HEK293 (cell line): ENCODE results near the gene LDLRAD4.

ENCODE experiments used
- CTCF ChIA-PET: fragments of 350-600 bp; formaldehyde crosslinking; extraction: SDS; loops from one replicate; lab custom pipeline; 2021; ENCODE audit warnings: antibody characterized with exemption; lab: Yijun Ruan, JAX
- POLR2A ChIA-PET: fragments of 300-600 bp; formaldehyde crosslinking; extraction: SDS; loops from one replicate; lab custom pipeline; 2020; ENCODE audit warnings: antibody characterized with exemption, inconsistent platforms; lab: Yijun Ruan, JAX
- H3K27ac ChIP-seq: fragments of 200-500 bp; sonication (Bioruptor generic); 2 replicates; pipeline ENCODE4 v1.5.1; 2014; ENCODE audit warnings: low read depth, low read length, control low read depth, inconsistent platforms; ENCODE audit errors: extremely low read depth
- H3K36me3 ChIP-seq, 2 experiments: fragments of 200-500 bp in 1 of 2; sonication (Bioruptor generic) in 1 of 2; 1 replicate in 1 of 2; 2 replicates in 1 of 2; pipeline ENCODE4 v1.5.1; 2014 to 2017; ENCODE audit warnings: inconsistent platforms in 2 of 2, low read length in 2 of 2; ENCODE audit not compliant: control insufficient read depth in 2 of 2, insufficient read depth in 1 of 2
- H3K4me1 ChIP-seq: fragments of 200-500 bp; sonication (Bioruptor generic); 2 replicates; pipeline ENCODE4 v1.5.1; 2014; ENCODE audit warnings: mild to moderate bottlenecking, low read length, inconsistent platforms; ENCODE audit not compliant: control insufficient read depth, insufficient read depth
- H3K4me3 ChIP-seq: 2 replicates; pipeline ENCODE4 v1.5.1; 2011; ENCODE audit warnings: low read depth, mild to moderate bottlenecking, control low read depth, low read length, moderate library complexity
- H3K9me3 ChIP-seq: fragments of 200-500 bp; sonication (Bioruptor generic); 2 replicates; pipeline ENCODE4 v1.5.1; 2014; ENCODE audit warnings: low read depth, low read length, inconsistent platforms; ENCODE audit not compliant: control insufficient read depth, insufficient read depth
- KLF9 ChIP-seq: fragments of 450-650 bp; formaldehyde crosslinking; IDR thresholded peaks from 2 replicates; pipeline ENCODE4 v1.5.1; 2016; ENCODE audit warnings: missing biosample characterization, missing genetic modification characterization, low read depth
- SP2 ChIP-seq: fragments of 450-650 bp; formaldehyde crosslinking; IDR thresholded peaks from 2 replicates; pipeline ENCODE4 v1.5.1; 2016; ENCODE audit warnings: missing biosample characterization, missing genetic modification characterization
- TCF7L2 ChIP-seq: IDR thresholded peaks from 2 replicates; pipeline ENCODE4 v1.6.1; 2011; ENCODE audit warnings: low read depth, mild to moderate bottlenecking, inconsistent platforms, low read length, moderate library complexity, borderline replicate concordance
- ZEB2 ChIP-seq: fragments of 450-650 bp; formaldehyde crosslinking; IDR thresholded peaks from 2 replicates; pipeline ENCODE4 v1.5.1; 2016; ENCODE audit warnings: missing biosample characterization, missing genetic modification characterization
- ZIC2 ChIP-seq: fragments of 450-650 bp; formaldehyde crosslinking; IDR thresholded peaks from 2 replicates; pipeline ENCODE4 v1.5.1; 2016; ENCODE audit warnings: missing biosample characterization, missing genetic modification characterization
- ZNF239 ChIP-seq: fragments of 450-650 bp; formaldehyde crosslinking; IDR thresholded peaks from 2 replicates; pipeline ENCODE4 v1.5.1; 2016; ENCODE audit warnings: missing biosample characterization, missing genetic modification characterization
- ZNF423 ChIP-seq: fragments of 450-650 bp; formaldehyde crosslinking; IDR thresholded peaks from 2 replicates; pipeline ENCODE4 v1.5.1; 2016; ENCODE audit warnings: missing biosample characterization, missing genetic modification characterization
- ZNF654 ChIP-seq: fragments of 450-650 bp; formaldehyde crosslinking; IDR thresholded peaks from 2 replicates; pipeline ENCODE4 v1.5.1; 2016; ENCODE audit warnings: low read depth, missing biosample characterization, missing genetic modification characterization
- ZNF660 ChIP-seq: fragments of 450-650 bp; IDR thresholded peaks from 2 replicates; pipeline ENCODE4 v1.5.1; 2018; ENCODE audit warnings: missing biosample characterization, mild to moderate bottlenecking, missing genetic modification characterization
- ZNF701 ChIP-seq: fragments of 450-650 bp; formaldehyde crosslinking; IDR thresholded peaks from 2 replicates; pipeline ENCODE4 v1.5.1; 2016; ENCODE audit warnings: missing biosample characterization, missing genetic modification characterization
- ZNF777 ChIP-seq: fragments of 450-650 bp; formaldehyde crosslinking; IDR thresholded peaks from 2 replicates; pipeline ENCODE4 v1.5.1; 2017; ENCODE audit warnings: missing biosample characterization, missing genetic modification characterization, borderline replicate concordance
- ZNF792 ChIP-seq: fragments of 450-650 bp; formaldehyde crosslinking; IDR thresholded peaks from 2 replicates; pipeline ENCODE4 v1.5.1; 2016; ENCODE audit warnings: missing biosample characterization, missing genetic modification characterization
- ZNF837 ChIP-seq: fragments of 450-650 bp; formaldehyde crosslinking; IDR thresholded peaks from 2 replicates; pipeline ENCODE4 v1.5.1; 2016; ENCODE audit warnings: missing biosample characterization, missing genetic modification characterization
- ZSCAN30 ChIP-seq: fragments of 450-650 bp; IDR thresholded peaks from 2 replicates; pipeline ENCODE4 v1.5.1; 2018; ENCODE audit warnings: missing biosample characterization, mild to moderate bottlenecking, missing genetic modification characterization, moderate library complexity
- TF ChIP-seq, protein P1 (sequence below): fragments of 450-650 bp; formaldehyde crosslinking; IDR thresholded peaks from 2 replicates; pipeline ENCODE4 v1.5.1; 2017; ENCODE audit warnings: missing biosample characterization, missing genetic modification characterization
- TF ChIP-seq, protein P2 (sequence below): fragments of 450-650 bp; formaldehyde crosslinking; IDR thresholded peaks from 2 replicates; pipeline ENCODE4 v1.5.1; 2017; ENCODE audit warnings: missing biosample characterization, missing genetic modification characterization
- TF ChIP-seq, protein P3 (sequence below): fragments of 450-650 bp; formaldehyde crosslinking; IDR thresholded peaks from 2 replicates; pipeline ENCODE4 v1.5.1; 2016; ENCODE audit warnings: missing biosample characterization, missing genetic modification characterization
- TF ChIP-seq, protein P4 (sequence below): fragments of 450-650 bp; formaldehyde crosslinking; IDR thresholded peaks from 2 replicates; pipeline ENCODE4 v1.5.1; 2016; ENCODE audit warnings: missing biosample characterization, missing genetic modification characterization
- TF ChIP-seq, protein P5 (sequence below): fragments of 450-650 bp; formaldehyde crosslinking; IDR thresholded peaks from 2 replicates; pipeline ENCODE4 v1.5.1; 2016; ENCODE audit warnings: missing biosample characterization, missing genetic modification characterization
- TF ChIP-seq, protein P6 (sequence below): fragments of 450-650 bp; IDR thresholded peaks from 2 replicates; pipeline ENCODE4 v1.5.1; 2018; ENCODE audit warnings: missing biosample characterization, mild to moderate bottlenecking, missing genetic modification characterization
- TF ChIP-seq, protein P7 (sequence below): fragments of 450-650 bp; formaldehyde crosslinking; IDR thresholded peaks from 2 replicates; pipeline ENCODE4 v1.5.1; 2016; ENCODE audit warnings: missing biosample characterization, missing genetic modification characterization

The LDLRAD4 gene

DNA sequence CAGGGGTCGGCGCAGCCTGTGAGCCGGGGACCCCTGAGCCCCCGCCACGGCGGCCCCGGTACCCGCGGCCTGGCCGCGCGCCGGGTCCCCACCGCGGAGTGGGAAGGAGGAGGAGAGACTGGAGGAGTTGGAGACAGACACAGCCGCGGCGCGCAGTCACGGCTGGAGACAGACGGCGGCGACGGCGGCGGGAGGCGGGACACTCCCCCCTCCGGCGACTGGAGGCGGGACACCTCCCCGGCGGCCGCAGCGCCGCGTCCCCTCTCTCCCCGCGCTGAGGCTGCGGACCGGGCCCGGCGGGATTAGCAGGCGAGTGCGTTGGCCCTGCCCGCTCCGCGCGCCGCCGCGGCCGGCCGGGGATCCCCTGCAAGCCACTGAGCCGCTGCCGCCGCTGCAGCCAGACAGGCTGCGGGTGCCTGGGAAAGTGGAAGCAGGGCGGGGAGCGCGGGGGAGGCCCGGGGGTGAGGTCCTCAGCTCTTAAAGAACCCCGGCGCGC is 1.0 kb upstream of the LDLRAD4 start:
- H3K36me3 ChIP-seq, result no peaks in the 10 kb centered on the region
- peaks cover 41% of the 10 kb centered on the region for H3K4me1 ChIP-seq
- H3K4me3 ChIP-seq, result peak overlapping the region; percentile 71
- H3K27ac ChIP-seq, result peak overlapping the region; percentile 86
- POLR2A ChIA-PET, result no interaction called here
- no peaks in the 10 kb centered on the region for H3K9me3 ChIP-seq
- TF ChIP-seq ZSCAN30 (tag by site-specific recombination), result peak; percentile 48
- TF ChIP-seq TCF7L2, result no peak
- peak; percentile 37; the same call in 1 of the 2 replicates for TF ChIP-seq ZNF660
- TF ChIP-seq ZNF654 (tag by site-specific recombination), result no peak
- TF ChIP-seq, protein P1, sequence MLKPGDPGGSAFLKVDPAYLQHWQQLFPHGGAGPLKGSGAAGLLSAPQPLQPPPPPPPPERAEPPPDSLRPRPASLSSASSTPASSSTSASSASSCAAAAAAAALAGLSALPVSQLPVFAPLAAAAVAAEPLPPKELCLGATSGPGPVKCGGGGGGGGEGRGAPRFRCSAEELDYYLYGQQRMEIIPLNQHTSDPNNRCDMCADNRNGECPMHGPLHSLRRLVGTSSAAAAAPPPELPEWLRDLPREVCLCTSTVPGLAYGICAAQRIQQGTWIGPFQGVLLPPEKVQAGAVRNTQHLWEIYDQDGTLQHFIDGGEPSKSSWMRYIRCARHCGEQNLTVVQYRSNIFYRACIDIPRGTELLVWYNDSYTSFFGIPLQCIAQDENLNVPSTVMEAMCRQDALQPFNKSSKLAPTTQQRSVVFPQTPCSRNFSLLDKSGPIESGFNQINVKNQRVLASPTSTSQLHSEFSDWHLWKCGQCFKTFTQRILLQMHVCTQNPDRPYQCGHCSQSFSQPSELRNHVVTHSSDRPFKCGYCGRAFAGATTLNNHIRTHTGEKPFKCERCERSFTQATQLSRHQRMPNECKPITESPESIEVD (tag by site-specific recombination), result no peak
- TF ChIP-seq SP2 (tag by site-specific recombination), result peak; percentile 15
- TF ChIP-seq, protein P2, sequence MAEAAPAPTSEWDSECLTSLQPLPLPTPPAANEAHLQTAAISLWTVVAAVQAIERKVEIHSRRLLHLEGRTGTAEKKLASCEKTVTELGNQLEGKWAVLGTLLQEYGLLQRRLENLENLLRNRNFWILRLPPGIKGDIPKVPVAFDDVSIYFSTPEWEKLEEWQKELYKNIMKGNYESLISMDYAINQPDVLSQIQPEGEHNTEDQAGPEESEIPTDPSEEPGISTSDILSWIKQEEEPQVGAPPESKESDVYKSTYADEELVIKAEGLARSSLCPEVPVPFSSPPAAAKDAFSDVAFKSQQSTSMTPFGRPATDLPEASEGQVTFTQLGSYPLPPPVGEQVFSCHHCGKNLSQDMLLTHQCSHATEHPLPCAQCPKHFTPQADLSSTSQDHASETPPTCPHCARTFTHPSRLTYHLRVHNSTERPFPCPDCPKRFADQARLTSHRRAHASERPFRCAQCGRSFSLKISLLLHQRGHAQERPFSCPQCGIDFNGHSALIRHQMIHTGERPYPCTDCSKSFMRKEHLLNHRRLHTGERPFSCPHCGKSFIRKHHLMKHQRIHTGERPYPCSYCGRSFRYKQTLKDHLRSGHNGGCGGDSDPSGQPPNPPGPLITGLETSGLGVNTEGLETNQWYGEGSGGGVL, result peak; percentile 73; the same call in 1 of the 2 replicates
- TF ChIP-seq, all 188 proteins: peak for 4
- CTCF ChIA-PET, result interaction anchor here (0.6 to 1.9 kb wide), 5 partner anchors 13 to 415 kb away, joined by 3 to 8 read pairs (median 3); no protein-coding TSS in a partner anchor

DNA sequence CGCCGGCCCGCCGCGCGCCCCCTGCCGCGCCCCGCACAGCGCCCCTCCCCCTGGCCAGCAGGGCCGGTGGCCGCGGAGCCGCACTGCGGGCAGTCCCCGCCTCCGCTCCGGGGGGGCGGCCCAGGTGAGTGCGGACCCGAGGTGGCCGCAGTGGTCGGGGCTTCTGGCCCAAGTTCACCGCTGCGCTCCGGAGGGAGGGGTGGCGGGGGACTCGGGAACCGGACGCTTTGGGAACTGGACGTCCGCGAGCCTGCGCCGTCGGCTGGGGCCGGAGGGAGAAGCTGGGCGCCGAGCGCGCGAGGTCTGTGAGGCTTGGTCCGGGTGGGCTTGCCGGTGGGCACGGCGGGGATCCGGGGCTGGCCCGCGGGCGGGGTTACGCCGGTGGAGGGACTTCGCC is 591 bp upstream of the LDLRAD4 start:
- no peaks in the 10 kb centered on the region for H3K9me3 ChIP-seq
- ChIA-PET CTCF (interaction anchor here (1.2 kb wide), 1 partner anchor 403 kb away, joined by 3 read pairs; no protein-coding TSS in a partner anchor), POLR2A (interaction anchor here (1.3 kb wide), 1 partner anchor 84 kb away, joined by 3 read pairs; no protein-coding TSS in a partner anchor)
- peak overlapping the region; percentile 86 for H3K27ac ChIP-seq
- H3K4me1 ChIP-seq, result peaks cover 45% of the 10 kb centered on the region
- H3K4me3 ChIP-seq, result peak overlapping the region; percentile 71
- H3K36me3 ChIP-seq, result no peaks in the 10 kb centered on the region
- TF ChIP-seq, protein P3, sequence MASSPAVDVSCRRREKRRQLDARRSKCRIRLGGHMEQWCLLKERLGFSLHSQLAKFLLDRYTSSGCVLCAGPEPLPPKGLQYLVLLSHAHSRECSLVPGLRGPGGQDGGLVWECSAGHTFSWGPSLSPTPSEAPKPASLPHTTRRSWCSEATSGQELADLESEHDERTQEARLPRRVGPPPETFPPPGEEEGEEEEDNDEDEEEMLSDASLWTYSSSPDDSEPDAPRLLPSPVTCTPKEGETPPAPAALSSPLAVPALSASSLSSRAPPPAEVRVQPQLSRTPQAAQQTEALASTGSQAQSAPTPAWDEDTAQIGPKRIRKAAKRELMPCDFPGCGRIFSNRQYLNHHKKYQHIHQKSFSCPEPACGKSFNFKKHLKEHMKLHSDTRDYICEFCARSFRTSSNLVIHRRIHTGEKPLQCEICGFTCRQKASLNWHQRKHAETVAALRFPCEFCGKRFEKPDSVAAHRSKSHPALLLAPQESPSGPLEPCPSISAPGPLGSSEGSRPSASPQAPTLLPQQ, result no peak
- TF ChIP-seq, protein P4, sequence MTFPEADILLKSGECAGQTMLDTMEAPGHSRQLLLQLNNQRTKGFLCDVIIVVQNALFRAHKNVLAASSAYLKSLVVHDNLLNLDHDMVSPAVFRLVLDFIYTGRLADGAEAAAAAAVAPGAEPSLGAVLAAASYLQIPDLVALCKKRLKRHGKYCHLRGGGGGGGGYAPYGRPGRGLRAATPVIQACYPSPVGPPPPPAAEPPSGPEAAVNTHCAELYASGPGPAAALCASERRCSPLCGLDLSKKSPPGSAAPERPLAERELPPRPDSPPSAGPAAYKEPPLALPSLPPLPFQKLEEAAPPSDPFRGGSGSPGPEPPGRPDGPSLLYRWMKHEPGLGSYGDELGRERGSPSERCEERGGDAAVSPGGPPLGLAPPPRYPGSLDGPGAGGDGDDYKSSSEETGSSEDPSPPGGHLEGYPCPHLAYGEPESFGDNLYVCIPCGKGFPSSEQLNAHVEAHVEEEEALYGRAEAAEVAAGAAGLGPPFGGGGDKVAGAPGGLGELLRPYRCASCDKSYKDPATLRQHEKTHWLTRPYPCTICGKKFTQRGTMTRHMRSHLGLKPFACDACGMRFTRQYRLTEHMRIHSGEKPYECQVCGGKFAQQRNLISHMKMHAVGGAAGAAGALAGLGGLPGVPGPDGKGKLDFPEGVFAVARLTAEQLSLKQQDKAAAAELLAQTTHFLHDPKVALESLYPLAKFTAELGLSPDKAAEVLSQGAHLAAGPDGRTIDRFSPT (tag by site-specific recombination), result 0 out of 2 replicates have a peak, but pooled peaks have one; percentile 45
- TF ChIP-seq, protein P5, sequence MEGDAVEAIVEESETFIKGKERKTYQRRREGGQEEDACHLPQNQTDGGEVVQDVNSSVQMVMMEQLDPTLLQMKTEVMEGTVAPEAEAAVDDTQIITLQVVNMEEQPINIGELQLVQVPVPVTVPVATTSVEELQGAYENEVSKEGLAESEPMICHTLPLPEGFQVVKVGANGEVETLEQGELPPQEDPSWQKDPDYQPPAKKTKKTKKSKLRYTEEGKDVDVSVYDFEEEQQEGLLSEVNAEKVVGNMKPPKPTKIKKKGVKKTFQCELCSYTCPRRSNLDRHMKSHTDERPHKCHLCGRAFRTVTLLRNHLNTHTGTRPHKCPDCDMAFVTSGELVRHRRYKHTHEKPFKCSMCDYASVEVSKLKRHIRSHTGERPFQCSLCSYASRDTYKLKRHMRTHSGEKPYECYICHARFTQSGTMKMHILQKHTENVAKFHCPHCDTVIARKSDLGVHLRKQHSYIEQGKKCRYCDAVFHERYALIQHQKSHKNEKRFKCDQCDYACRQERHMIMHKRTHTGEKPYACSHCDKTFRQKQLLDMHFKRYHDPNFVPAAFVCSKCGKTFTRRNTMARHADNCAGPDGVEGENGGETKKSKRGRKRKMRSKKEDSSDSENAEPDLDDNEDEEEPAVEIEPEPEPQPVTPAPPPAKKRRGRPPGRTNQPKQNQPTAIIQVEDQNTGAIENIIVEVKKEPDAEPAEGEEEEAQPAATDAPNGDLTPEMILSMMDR (tag by site-specific recombination), result peak; percentile 17; the same call in 1 of the 2 replicates
- TF ChIP-seq ZNF837, result no peak
- TF ChIP-seq ZNF239 (tag by site-specific recombination), result no peak
- TF ChIP-seq ZSCAN30 (tag by site-specific recombination), result 0 out of 2 replicates have a peak, but pooled peaks have one; percentile 33
- TF ChIP-seq ZNF701 (tag by site-specific recombination), result no peak
- peak; percentile 35; the same call in 1 of the 2 replicates for TF ChIP-seq ZEB2 (tag by site-specific recombination)
- 0 out of 2 replicates have a peak, but pooled peaks have one; percentile 39 for TF ChIP-seq ZNF792
- peak; percentile 44; the same call in 1 of the 2 replicates for TF ChIP-seq ZNF423 (tag by site-specific recombination)
- TF ChIP-seq ZNF777, result peak; percentile 78
- TF ChIP-seq, protein P6, sequence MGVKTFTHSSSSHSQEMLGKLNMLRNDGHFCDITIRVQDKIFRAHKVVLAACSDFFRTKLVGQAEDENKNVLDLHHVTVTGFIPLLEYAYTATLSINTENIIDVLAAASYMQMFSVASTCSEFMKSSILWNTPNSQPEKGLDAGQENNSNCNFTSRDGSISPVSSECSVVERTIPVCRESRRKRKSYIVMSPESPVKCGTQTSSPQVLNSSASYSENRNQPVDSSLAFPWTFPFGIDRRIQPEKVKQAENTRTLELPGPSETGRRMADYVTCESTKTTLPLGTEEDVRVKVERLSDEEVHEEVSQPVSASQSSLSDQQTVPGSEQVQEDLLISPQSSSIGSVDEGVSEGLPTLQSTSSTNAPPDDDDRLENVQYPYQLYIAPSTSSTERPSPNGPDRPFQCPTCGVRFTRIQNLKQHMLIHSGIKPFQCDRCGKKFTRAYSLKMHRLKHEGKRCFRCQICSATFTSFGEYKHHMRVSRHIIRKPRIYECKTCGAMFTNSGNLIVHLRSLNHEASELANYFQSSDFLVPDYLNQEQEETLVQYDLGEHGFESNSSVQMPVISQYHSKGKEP (tag by site-specific recombination), result no peak
- TF ChIP-seq, protein P7, sequence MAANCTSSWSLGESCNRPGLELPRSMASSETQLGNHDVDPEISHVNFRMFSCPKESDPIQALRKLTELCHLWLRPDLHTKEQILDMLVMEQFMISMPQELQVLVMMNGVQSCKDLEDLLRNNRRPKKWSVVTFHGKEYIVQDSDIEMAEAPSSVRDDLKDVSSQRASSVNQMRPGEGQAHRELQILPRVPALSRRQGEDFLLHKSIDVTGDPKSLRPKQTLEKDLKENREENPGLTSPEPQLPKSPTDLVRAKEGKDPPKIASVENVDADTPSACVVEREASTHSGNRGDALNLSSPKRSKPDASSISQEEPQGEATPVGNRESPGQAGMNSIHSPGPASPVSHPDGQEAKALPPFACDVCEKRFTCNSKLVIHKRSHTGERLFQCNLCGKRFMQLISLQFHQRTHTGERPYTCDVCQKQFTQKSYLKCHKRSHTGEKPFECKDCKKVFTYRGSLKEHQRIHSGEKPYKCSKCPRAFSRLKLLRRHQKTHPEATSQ (tag by site-specific recombination), result no peak
- TF ChIP-seq ZIC2 (tag by site-specific recombination), result peak; percentile 58
- TF ChIP-seq KLF9 (tag by site-specific recombination), result peak; percentile 49; the same call in 1 of the 2 replicates
